Pancreas (tissue), 10 donors: ENCODE results near the gene EDIL3. TPM values are rescaled to one million over a fixed set of nuclear protein-coding genes. Genes with fewer than 3 reads are reported as not detected.

ENCODE experiments used
- ATAC-seq, 4 donors: fragments of 200-7000 bp; cut with Tn5 transposase; one replicate each; pipeline versions ENCODE4 v1.8.0 to v1.9.1; 2020; ENCODE audit warnings: mild to moderate bottlenecking in 4 of 4, moderate library complexity in 4 of 4
- DNase-seq, 6 donors: peaks; one replicate each; pipeline ENCODE4 v3.0.0-alpha.2; 2020
- FAIRE-seq: peaks from 2 replicates; lab custom pipeline; 2012; peaks lifted over from hg19 to GRCh38; lab: Jason Lieb, UNC
- H3K27ac ChIP-seq, 4 donors: fragments of 200-600 bp; sonication (generic); 1 replicate in 3 of 4; 2 replicates in 1 of 4; pipeline versions ENCODE4 v1.5.0 to v1.8.0; 2020
- H3K27me3 ChIP-seq, 4 donors: fragments of 200-600 bp; one replicate each; pipeline ENCODE4 v1.8.0; 2021
- H3K36me3 ChIP-seq, 3 donors: fragments of 200-600 bp; sonication (generic) in 1 of 3; one replicate each; pipeline versions ENCODE4 v1.5.0 to v1.8.0; 2020 to 2021
- H3K4me1 ChIP-seq, 3 donors: fragments of 200-600 bp; one replicate each; pipeline ENCODE4 v1.8.0; 2021
- H3K4me3 ChIP-seq, 4 donors: fragments of 200-600 bp; sonication (generic) in 2 of 4; one replicate each; pipeline versions ENCODE4 v1.5.0 to v1.8.0; 2020 to 2021
- H3K9me3 ChIP-seq, 4 donors: fragments of 200-600 bp; one replicate each; pipeline ENCODE4 v1.8.0; 2021
- WGBS, 2 donors: extraction: QIAGEN DNeasy Blood & Tissue Kit; methylation state at CpG; one replicate each; pipeline ENCODE4 v1.1.7; 2013; 5-methylcytosine and 5-hydroxymethylcytosine counted together
- intact Hi-C, 3 donors: fragments of 100-400 bp; cut with DNase I; formaldehyde crosslinking; loops; one replicate each; pipeline versions ENCODE4 v1.11.1 to v1.14.2; 2022
- polyA plus RNA-seq, 2 donors: library from polyadenylated mRNA; stranded (reverse); fragments of 200-250 nt; gene quantifications; one replicate each; pipeline ENCODE4 v1.2.3, GENCODE V29; 2013
- total RNA-seq, 6 donors: library from RNA; stranded (reverse); fragmentation: NEBNext Ultra II Directional in 4 of 6; extraction: Animal tissue kit (Norgen Biotek cat#: 25700) in 4 of 6; gene quantifications; one replicate each; pipeline versions ENCODE4 v1.2.1 to v1.2.4, GENCODE V29; 2021 to 2023
- TF ChIP-seq, protein P1 (sequence below), 4 donors: fragments of 200-600 bp; sonication (generic) in 3 of 4; IDR thresholded peaks; one replicate each; pipeline versions ENCODE4 v1.5.0 to v1.8.0; 2021; ENCODE audit warnings: antibody characterized with exemption in 4 of 4
- donor health status: healthy with polysubstance abuse.
- donor health status: DM: no; HTN: no; CAD: no; lungs with moderate emphysema.
- donor health status: DM: no; HTN: no; CAD: no.
- donor health status: control.
- donor health status: control.
- donor health status: Bipolar disorder and iron deficiency.
- donor health status: DM: yes; HTN: yes; CAD: no.
- donor health status: DM: no; HTN: no; CAD: no.
- donor health status: DM: no; HTN: no; CAD: no.
- donor health status: DM: yes; HTN: yes; CAD: no.

Gene EDIL3
- total and polyA plus RNA-seq, 8 donors, result 0.63 to 9.7 (median 1.7) TPM

DNA sequence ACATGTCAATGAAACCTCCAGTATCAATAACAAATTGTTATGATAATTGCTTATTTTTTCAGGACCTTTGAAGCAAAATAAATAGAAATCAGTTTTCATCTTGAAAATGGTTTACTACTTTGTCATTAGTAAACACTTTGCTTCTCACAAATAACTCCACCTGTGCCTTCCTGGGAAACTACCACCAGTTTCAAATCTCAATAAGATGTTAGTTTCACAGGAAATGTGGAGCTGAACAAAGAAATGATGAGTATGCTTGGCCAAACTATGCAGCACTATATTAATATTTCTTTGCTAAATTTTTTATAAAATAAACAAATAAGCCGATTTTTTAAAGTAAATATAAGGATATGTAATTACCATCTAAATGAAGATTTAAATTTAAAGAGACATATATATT is 442.5 kb downstream of the EDIL3 start:
- H3K4me1 ChIP-seq, result no peaks in the 10 kb centered on the region
- no peaks in the 10 kb centered on the region for H3K9me3 ChIP-seq
- ATAC-seq (no peak), DNase-seq (no peak), FAIRE-seq (no peak)
- no peak overlapping the region for H3K27ac ChIP-seq
- no peaks in the 10 kb centered on the region for H3K36me3 ChIP-seq
- H3K4me3 ChIP-seq, result no peak overlapping the region
- WGBS, 2 donors, result 39 to 47% methylated on average over 1 of the region's 1 CpG
- no peaks in the 10 kb centered on the region for H3K27me3 ChIP-seq
- TF ChIP-seq, protein P1, sequence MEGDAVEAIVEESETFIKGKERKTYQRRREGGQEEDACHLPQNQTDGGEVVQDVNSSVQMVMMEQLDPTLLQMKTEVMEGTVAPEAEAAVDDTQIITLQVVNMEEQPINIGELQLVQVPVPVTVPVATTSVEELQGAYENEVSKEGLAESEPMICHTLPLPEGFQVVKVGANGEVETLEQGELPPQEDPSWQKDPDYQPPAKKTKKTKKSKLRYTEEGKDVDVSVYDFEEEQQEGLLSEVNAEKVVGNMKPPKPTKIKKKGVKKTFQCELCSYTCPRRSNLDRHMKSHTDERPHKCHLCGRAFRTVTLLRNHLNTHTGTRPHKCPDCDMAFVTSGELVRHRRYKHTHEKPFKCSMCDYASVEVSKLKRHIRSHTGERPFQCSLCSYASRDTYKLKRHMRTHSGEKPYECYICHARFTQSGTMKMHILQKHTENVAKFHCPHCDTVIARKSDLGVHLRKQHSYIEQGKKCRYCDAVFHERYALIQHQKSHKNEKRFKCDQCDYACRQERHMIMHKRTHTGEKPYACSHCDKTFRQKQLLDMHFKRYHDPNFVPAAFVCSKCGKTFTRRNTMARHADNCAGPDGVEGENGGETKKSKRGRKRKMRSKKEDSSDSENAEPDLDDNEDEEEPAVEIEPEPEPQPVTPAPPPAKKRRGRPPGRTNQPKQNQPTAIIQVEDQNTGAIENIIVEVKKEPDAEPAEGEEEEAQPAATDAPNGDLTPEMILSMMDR (IDR thresholded peaks at IDR 0.05), result no peak
- intact Hi-C loops, result no loop called here

DNA sequence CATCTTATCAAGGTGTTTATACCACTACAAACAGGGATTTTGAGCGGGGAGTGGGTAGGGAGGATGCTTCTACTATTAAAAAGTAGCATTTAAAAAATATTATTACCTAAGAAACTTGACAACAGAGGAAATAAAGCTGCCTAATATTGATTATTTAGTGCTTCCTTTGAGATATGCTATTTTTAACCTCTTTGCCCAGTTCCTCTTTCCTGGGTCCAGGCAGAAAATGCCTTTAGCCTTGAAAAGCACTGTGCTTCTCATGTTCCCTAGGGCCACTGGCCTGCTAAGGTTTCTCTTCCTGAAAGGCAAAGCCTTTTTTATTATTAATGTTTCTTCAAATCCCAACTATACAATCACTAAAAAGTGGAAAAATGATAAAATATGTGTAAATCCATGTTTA is 446.8 kb downstream of the EDIL3 start:
- no peak for FAIRE-seq
- no peaks in the 10 kb centered on the region for H3K36me3 ChIP-seq
- no peak overlapping the region for H3K4me3 ChIP-seq
- no peak overlapping the region for H3K27ac ChIP-seq
- no peak for ATAC-seq
- intact Hi-C loops, result no loop called here
- 52 to 70% methylated on average over 1 of the region's 1 CpG for WGBS, 2 donors
- TF ChIP-seq, protein P1 (IDR thresholded peaks at IDR 0.05), result no peak
- no peak for DNase-seq
- H3K4me1 ChIP-seq, result no peaks in the 10 kb centered on the region
- H3K27me3 ChIP-seq, result no peaks in the 10 kb centered on the region
- no peaks in the 10 kb centered on the region for H3K9me3 ChIP-seq

DNA sequence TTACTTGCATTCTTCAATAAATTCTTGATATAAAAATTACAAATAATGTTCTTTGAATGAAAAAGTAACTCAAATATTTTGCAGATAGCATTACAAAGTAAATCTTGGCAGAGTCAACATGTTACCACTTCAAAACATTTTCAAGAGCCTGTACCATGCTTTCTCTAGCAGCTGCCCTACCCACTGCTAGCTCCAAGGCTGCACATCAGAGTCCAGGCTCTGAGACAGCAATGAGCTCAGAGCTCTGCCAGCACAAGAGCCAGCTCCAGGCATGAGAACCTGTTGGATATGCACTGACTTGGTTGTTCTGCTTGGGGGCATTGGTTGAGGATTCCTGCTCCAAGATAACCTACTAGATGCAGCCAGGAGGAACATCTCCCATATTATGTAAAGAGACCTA is 452.7 kb downstream of the EDIL3 start:
- Histone ChIP-seq H3K4me1 (no peaks in the 10 kb centered on the region), H3K36me3 (no peaks in the 10 kb centered on the region), H3K27ac (no peak overlapping the region), H3K4me3 (no peak overlapping the region), H3K9me3 (no peaks in the 10 kb centered on the region), H3K27me3 (no peaks in the 10 kb centered on the region)
- TF ChIP-seq, protein P1 (IDR thresholded peaks at IDR 0.05), result no peak
- DNase-seq (no peak), FAIRE-seq (no peak), ATAC-seq (no peak)
- intact Hi-C loops, result no loop called here

DNA sequence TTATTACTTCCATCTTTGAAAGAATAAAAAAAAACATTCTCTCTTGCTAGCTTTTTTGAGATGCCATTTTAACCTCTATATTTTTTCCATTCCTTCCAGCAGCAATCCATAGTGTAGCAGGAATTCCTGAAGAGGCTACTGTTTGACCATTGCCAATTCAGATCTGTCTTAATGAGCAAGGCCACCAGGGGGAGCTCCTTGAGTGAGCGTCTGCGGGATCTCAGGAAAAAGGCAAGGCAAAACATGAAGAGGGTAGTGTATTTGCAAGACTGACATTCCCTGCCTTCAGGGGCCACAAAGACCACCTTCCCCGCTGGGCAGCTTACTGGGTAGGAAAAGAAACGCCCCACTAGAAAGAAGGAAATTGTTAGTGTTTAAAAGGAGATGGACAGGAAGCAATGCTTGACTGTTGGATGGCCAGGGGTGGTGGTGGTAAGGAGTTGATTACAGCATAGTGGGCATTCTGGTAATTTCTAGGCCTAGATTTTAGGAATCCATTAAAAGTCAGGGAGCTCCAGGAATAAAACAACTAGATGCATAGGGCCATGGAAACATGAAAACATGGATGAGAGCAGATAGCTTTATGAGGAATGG is 457.4 kb downstream of the EDIL3 start:
- H3K9me3 ChIP-seq, result no peaks in the 10 kb centered on the region
- TF ChIP-seq, protein P1 (IDR thresholded peaks at IDR 0.05), result peak; percentile 48 to 71 (median 68)
- intact Hi-C loops, result no loop called here
- no peaks in the 10 kb centered on the region for H3K27me3 ChIP-seq
- no peaks in the 10 kb centered on the region for H3K4me1 ChIP-seq
- FAIRE-seq (peak; percentile 54), DNase-seq (peak; percentile 11 to 74 (median 45)), ATAC-seq (peak; percentile 53 to 85 (median 80))
- no peak overlapping the region for H3K4me3 ChIP-seq
- WGBS, 2 donors, result 11 to 17% methylated on average over 4 of the region's 4 CpGs
- no peaks in the 10 kb centered on the region for H3K36me3 ChIP-seq
- H3K27ac ChIP-seq, result no peak overlapping the region

DNA sequence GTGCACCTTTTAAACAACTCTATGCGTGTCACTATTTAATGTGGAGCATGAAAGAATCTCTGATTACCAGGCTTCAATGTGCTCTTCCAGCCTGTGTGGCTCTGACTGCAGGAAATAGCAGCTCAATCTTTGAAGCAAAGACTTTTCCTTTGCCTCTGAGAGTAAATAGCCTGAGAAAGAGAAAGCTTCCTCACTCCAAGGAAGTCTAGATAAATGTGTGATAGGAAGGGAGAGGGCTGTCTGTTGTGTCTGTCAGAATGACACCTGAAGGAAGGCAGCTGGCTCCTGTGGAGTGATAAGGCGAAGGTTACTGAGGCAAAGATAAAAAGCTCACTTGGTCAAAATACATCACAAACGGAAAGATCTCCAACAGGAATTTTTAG is 458.7 kb downstream of the EDIL3 start:
- DNase-seq (no peak), FAIRE-seq (no peak), ATAC-seq (no peak)
- no peak overlapping the region for H3K27ac ChIP-seq
- no peaks in the 10 kb centered on the region for H3K27me3 ChIP-seq
- intact Hi-C loops, result no loop called here
- H3K4me3 ChIP-seq, result no peak overlapping the region
- no peaks in the 10 kb centered on the region for H3K4me1 ChIP-seq
- WGBS, 2 donors, result 29 to 33% methylated on average over 3 of the region's 3 CpGs
- H3K9me3 ChIP-seq, result no peaks in the 10 kb centered on the region
- TF ChIP-seq, protein P1 (IDR thresholded peaks at IDR 0.05), result no peak
- no peaks in the 10 kb centered on the region for H3K36me3 ChIP-seq
